Smooth muscle cell (in vitro differentiated cells): Measurements from ENCODE around the gene AEBP2. TPM values are rescaled to one million over a fixed set of nuclear protein-coding genes. Genes with fewer than 3 reads are reported as not detected.
A peak's percentile ranks its signal among the peaks of the same experiment; 100 is the strongest.

Source experiments
- DNase-seq: peaks from one replicate; lab custom pipeline; 2025; ENCODE audit not compliant: unreplicated experiment; lab: John Stamatoyannopoulos, UW
- H2AFZ ChIP-seq: fragments of 200-600 bp; sonication (generic); 2 replicates; pipeline ENCODE4 v1.6.0; 2016; ENCODE audit warnings: antibody characterized with exemption, low read depth, mild to moderate bottlenecking
- H3F3A ChIP-seq: fragments of 200-600 bp; sonication (generic); 2 replicates; pipeline ENCODE4 v1.6.0; 2017; ENCODE audit warnings: antibody characterized with exemption, low read depth
- H3K27ac ChIP-seq: fragments of 200-600 bp; sonication (generic); 2 replicates; pipeline ENCODE4 v1.5.1; 2016; ENCODE audit warnings: low read depth, mild to moderate bottlenecking
- H3K27me3 ChIP-seq: fragments of 200-600 bp; sonication (generic); 2 replicates; pipeline ENCODE4 v1.6.1; 2016; ENCODE audit warnings: low read depth, mild to moderate bottlenecking
- H3K36me3 ChIP-seq: fragments of 200-600 bp; sonication (generic); 2 replicates; pipeline ENCODE4 v1.5.1; 2016; ENCODE audit warnings: low read depth
- H3K4me1 ChIP-seq: fragments of 200-600 bp; sonication (generic); 2 replicates; pipeline ENCODE4 v1.5.1; 2016; ENCODE audit warnings: low read depth
- H3K4me2 ChIP-seq: fragments of 200-600 bp; sonication (generic); 2 replicates; pipeline ENCODE4 v1.6.0; 2016; ENCODE audit warnings: mild to moderate bottlenecking
- H3K4me3 ChIP-seq: fragments of 200-600 bp; sonication (generic); 2 replicates; pipeline ENCODE4 v1.5.1; 2016; ENCODE audit warnings: mild to moderate bottlenecking
- H3K79me2 ChIP-seq: fragments of 200-600 bp; sonication (generic); 2 replicates; pipeline ENCODE4 v1.6.0; 2016; ENCODE audit warnings: low read depth, mild to moderate bottlenecking
- H3K9ac ChIP-seq: fragments of 200-600 bp; sonication (generic); 2 replicates; pipeline ENCODE4 v1.6.0; 2016; ENCODE audit warnings: low read depth
- H3K9me3 ChIP-seq: fragments of 200-600 bp; sonication (generic); replicated peaks from 2 replicates; pipeline ENCODE4 v1.5.1; 2016; ENCODE audit warnings: low read depth
- H4K20me1 ChIP-seq: fragments of 200-600 bp; sonication (generic); 2 replicates; pipeline ENCODE4 v1.6.0; 2016; ENCODE audit warnings: low read depth
- CTCF ChIP-seq: fragments of 200-600 bp; sonication (generic); IDR thresholded peaks from 2 replicates; pipeline ENCODE4 v1.5.1; 2017; ENCODE audit warnings: borderline replicate concordance, mild to moderate bottlenecking, antibody characterized with exemption; ENCODE audit not compliant: insufficient read depth, poor library complexity, severe bottlenecking
- WGBS: methylation state at CpG from one replicate; pipeline ENCODE4 v1.1.7; 2016; ENCODE audit warnings: low lambda C conversion rate; 5-methylcytosine and 5-hydroxymethylcytosine counted together
- polyA plus RNA-seq: library from polyadenylated mRNA; unstranded; fragments of >200 nt; fragmentation: Nextera tagmentation; extraction: Ambion mirVana; gene quantifications from 2 replicates; pipeline ENCODE4 v1.2.1, GENCODE V29; 2016
- total RNA-seq: library from RNA; depleted of rRNA; stranded (reverse); fragments of >200 nt; gene quantifications from 2 replicates; pipeline ENCODE4 v1.2.3, GENCODE V29; 2014

The AEBP2 gene
- total and polyA plus RNA-seq, 2 experiments from 2014 or later: 7.6 to 24.5 TPM

- WGBS: 86% methylated on average over 4 of the region's 4 CpGs
- Histone ChIP-seq H3K4me3 (no peak overlapping the region), H3K27me3 (no peaks in the 10 kb centered on the region), H3F3A (peaks cover 11% of the 10 kb centered on the region), H3K27ac (peak overlapping the region; percentile 58), H3K9me3 (no peaks in the 10 kb centered on the region), H2AFZ (no peak overlapping the region), H3K36me3 (no peaks in the 10 kb centered on the region), H3K4me1 (peaks cover 10% of the 10 kb centered on the region), H3K79me2 (peaks cover 99% of the 10 kb centered on the region), H4K20me1 (peaks cover 100% of the 10 kb centered on the region), H3K4me2 (peak overlapping the region; percentile 58), H3K9ac (no peak overlapping the region)
- TF ChIP-seq CTCF: no peak
- DNase-seq: no peak
Observed at GRCh38 chr12:19450362-19450761, 11.1 kb downstream of the AEBP2 start.

DNA sequence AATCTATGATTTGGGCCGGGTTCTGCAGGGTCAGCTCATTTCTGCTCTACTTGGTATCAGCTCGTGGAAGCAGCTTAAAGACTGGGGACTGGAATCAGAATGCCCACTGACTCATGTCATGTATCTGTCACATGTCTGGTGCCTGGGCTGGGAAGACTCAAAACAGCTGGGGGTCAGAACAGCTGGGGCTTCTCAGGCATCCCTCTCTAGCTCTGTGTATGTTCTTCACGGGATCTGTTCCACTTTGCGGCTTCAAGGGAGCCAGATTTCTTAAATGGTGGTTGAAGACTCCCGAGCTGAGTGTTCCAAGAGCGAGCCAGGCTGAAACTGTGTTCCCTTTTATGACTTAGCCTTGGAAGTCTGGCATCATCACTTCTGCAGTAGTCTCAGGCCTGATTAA, 11.9 kb downstream of the AEBP2 start:
- Histone ChIP-seq H3K36me3 (no peaks in the 10 kb centered on the region), H3K4me3 (no peak overlapping the region), H3K4me2 (peak overlapping the region; percentile 58), H3K4me1 (peaks cover 10% of the 10 kb centered on the region), H3K27ac (peak overlapping the region; percentile 58), H3K9me3 (no peaks in the 10 kb centered on the region), H3K79me2 (peaks cover 99% of the 10 kb centered on the region), H3F3A (peaks cover 11% of the 10 kb centered on the region), H4K20me1 (peaks cover 100% of the 10 kb centered on the region), H2AFZ (no peak overlapping the region), H3K9ac (no peak overlapping the region), H3K27me3 (no peaks in the 10 kb centered on the region)
- TF ChIP-seq CTCF: no peak
- 24% methylated on average over 6 of the region's 6 CpGs for WGBS
- DNase-seq: no peak

DNA sequence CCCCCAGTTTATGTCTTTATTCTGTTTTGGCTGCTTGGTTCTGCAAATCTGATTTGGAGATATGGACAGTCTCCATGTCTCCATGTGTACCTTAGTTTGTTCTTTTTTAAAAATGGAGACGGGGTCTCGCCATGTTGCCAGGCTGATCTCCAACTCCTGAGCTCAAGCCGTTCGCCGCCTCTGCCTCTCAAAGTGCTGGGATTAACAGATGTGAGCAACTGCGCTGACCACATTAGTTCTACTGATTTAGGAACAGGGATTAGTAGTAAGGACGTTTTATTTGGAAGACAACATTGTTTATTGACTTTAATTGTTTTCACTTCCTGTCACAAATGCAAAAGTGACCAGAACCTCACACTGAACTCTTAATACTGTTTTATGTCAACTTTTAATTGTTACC, 14.7 kb downstream of the AEBP2 start:
- Histone ChIP-seq H3K4me2 (no peak overlapping the region), H3K36me3 (no peaks in the 10 kb centered on the region), H2AFZ (no peak overlapping the region), H3K27ac (no peak overlapping the region), H3K4me1 (peaks cover 10% of the 10 kb centered on the region), H3K27me3 (no peaks in the 10 kb centered on the region), H3K9ac (no peak overlapping the region), H3K79me2 (peaks cover 99% of the 10 kb centered on the region), H3K4me3 (no peak overlapping the region), H3F3A (peaks cover 11% of the 10 kb centered on the region), H4K20me1 (peaks cover 94% of the 10 kb centered on the region), H3K9me3 (no peaks in the 10 kb centered on the region)
- 48% methylated on average over 7 of the region's 7 CpGs for WGBS
- no peak for DNase-seq
- TF ChIP-seq CTCF: no peak

GRCh38 chr12:19454837-19455236, 15.5 kb downstream of the AEBP2 start:
- TF ChIP-seq CTCF: no peak
- peaks cover 99% of the 10 kb centered on the region for H3K79me2 ChIP-seq
- H3F3A ChIP-seq: peaks cover 8% of the 10 kb centered on the region
- WGBS: 89% methylated on average over 2 of the region's 2 CpGs
- no peak overlapping the region for H3K4me3 ChIP-seq
- peaks cover 10% of the 10 kb centered on the region for H3K4me1 ChIP-seq
- no peak overlapping the region for H3K9ac ChIP-seq
- peaks cover 94% of the 10 kb centered on the region for H4K20me1 ChIP-seq
- no peaks in the 10 kb centered on the region for H3K36me3 ChIP-seq
- H3K9me3 ChIP-seq: no peaks in the 10 kb centered on the region
- no peak overlapping the region for H3K27ac ChIP-seq
- no peaks in the 10 kb centered on the region for H3K27me3 ChIP-seq
- no peak overlapping the region for H3K4me2 ChIP-seq
- no peak for DNase-seq
- H2AFZ ChIP-seq: no peak overlapping the region
